Sigmoid colon (tissue), 7 donors: ENCODE data around the gene COPS4. TPM values are rescaled to one million over a fixed set of nuclear protein-coding genes. Genes with fewer than 3 reads are reported as not detected.
A peak's percentile ranks its signal among the peaks of the same experiment; 100 is the strongest.

ENCODE experiments used
- DNase-seq: peaks from one replicate; pipeline ENCODE4 v3.0.0-alpha.2; 2019
- H3K27ac ChIP-seq, 4 donors: fragments of 200-600 bp; sonication (generic); one replicate each; pipeline ENCODE4 v1.5.1; 2016 to 2019; ENCODE audit warnings: mild to moderate bottlenecking in 1 of 4
- H3K27me3 ChIP-seq, 3 donors: fragments of 200-600 bp; sonication (generic); one replicate each; pipeline ENCODE4 v1.5.1; 2019; ENCODE audit warnings: mild to moderate bottlenecking in 1 of 3
- H3K36me3 ChIP-seq, 4 donors: fragments of 200-600 bp; sonication (generic); one replicate each; pipeline ENCODE4 v1.5.1; 2016 to 2019
- H3K4me1 ChIP-seq, 4 donors: fragments of 200-600 bp; sonication (generic); one replicate each; pipeline ENCODE4 v1.5.1; 2017 to 2019
- H3K4me3 ChIP-seq, 4 donors: fragments of 200-600 bp; sonication (generic); one replicate each; pipeline ENCODE4 v1.5.1; 2017 to 2019; ENCODE audit warnings: mild to moderate bottlenecking in 2 of 4, moderate library complexity in 1 of 4
- H3K9me3 ChIP-seq, 4 donors: fragments of 200-600 bp in 3 of 4; sonication (generic) in 3 of 4; one replicate each; pipeline versions ENCODE4 v1.5.1 to v1.6.1; 2013 to 2019
- EP300 ChIP-seq, 4 donors: sonication (generic); formaldehyde crosslinking; IDR thresholded peaks; one replicate each; pipeline ENCODE4 v1.6.1; 2017; ENCODE audit warnings: antibody characterized with exemption in 4 of 4
- POLR2A ChIP-seq, 2 donors: fragments of 450-650 bp; IDR thresholded peaks; one replicate each; pipeline ENCODE4 v1.6.1; 2016; ENCODE audit warnings: antibody characterized with exemption in 2 of 2, mild to moderate bottlenecking in 2 of 2, moderate library complexity in 2 of 2
- POLR2AphosphoS5 ChIP-seq, 4 donors: sonication (generic); formaldehyde crosslinking; IDR thresholded peaks; one replicate each; pipeline ENCODE4 v1.6.1; 2017; ENCODE audit warnings: antibody characterized with exemption in 4 of 4
- WGBS, 2 donors: extraction: QIAGEN DNeasy Blood & Tissue Kit; methylation state at CpG; one replicate each; pipeline ENCODE4 v1.1.7; 2013; 5-methylcytosine and 5-hydroxymethylcytosine counted together
- intact Hi-C: fragments of 100-400 bp; cut with DNase I; formaldehyde crosslinking; loops from one replicate; pipeline ENCODE4 v1.15.1; 2023
- polyA plus RNA-seq, 3 donors: library from polyadenylated mRNA; stranded (reverse); fragments of 200-250 nt; gene quantifications; one replicate each; pipeline ENCODE4 v1.2.3, GENCODE V29; 2013
- total RNA-seq, 4 donors: library from RNA; depleted of rRNA; stranded (reverse); fragments of >200 nt; gene quantifications; one replicate each; pipeline ENCODE4 v1.1.0, GENCODE V29; 2016
- TF ChIP-seq, protein P1 (sequence below), 4 experiments: fragments of 450-650 bp in 3 of 4; fragments of 200-600 bp in 1 of 4; IDR thresholded peaks; one replicate each; pipeline ENCODE4 v1.5.1; 2016 to 2019; ENCODE audit warnings: antibody characterized with exemption in 4 of 4, mild to moderate bottlenecking in 3 of 4, moderate library complexity in 2 of 4
- donor health status: healthy with polysubstance abuse.
- donor health status: Bipolar disorder and iron deficiency.
- donor health status: healthy.

The COPS4 gene
- total and polyA plus RNA-seq, 7 donors = 28.9 to 64.6 (median 33.0) TPM

DNA sequence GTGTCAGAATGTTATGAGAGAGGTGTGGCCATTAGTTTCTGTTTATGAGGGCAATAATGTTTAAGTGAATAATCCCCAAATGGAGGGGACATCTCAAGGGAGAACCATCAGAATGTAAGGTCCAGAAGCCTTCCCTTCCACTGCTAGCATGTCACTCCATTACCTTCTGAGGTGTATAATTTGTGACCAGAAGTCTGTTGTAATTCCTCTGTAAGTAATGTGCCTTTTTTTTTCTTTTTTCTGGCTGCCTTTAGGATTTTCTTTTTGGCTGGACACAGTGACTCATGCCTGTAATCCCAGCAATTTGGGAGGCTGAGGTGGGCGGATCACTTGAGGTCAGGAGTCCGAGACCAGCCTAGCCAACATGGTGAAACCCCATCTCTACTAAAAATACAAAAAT lies 10.8 kb upstream of the COPS4 start:
- no peaks in the 10 kb centered on the region for H3K36me3 ChIP-seq
- H3K4me1 ChIP-seq = no peaks in the 10 kb centered on the region
- no peaks in the 10 kb centered on the region for H3K27me3 ChIP-seq
- H3K9me3 ChIP-seq = peaks cover 0 to 2% (median 0%) of the 10 kb centered on the region in 4 donors
- TF ChIP-seq, protein P1, sequence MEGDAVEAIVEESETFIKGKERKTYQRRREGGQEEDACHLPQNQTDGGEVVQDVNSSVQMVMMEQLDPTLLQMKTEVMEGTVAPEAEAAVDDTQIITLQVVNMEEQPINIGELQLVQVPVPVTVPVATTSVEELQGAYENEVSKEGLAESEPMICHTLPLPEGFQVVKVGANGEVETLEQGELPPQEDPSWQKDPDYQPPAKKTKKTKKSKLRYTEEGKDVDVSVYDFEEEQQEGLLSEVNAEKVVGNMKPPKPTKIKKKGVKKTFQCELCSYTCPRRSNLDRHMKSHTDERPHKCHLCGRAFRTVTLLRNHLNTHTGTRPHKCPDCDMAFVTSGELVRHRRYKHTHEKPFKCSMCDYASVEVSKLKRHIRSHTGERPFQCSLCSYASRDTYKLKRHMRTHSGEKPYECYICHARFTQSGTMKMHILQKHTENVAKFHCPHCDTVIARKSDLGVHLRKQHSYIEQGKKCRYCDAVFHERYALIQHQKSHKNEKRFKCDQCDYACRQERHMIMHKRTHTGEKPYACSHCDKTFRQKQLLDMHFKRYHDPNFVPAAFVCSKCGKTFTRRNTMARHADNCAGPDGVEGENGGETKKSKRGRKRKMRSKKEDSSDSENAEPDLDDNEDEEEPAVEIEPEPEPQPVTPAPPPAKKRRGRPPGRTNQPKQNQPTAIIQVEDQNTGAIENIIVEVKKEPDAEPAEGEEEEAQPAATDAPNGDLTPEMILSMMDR (IDR thresholded peaks at IDR 0.05) = no peak
- TF ChIP-seq POLR2A (IDR thresholded peaks at IDR 0.05) = no peak
- H3K27ac ChIP-seq = no peak overlapping the region
- 88 to 93% methylated on average over 2 of the region's 2 CpGs for WGBS, 2 donors
- no peak for DNase-seq
- intact Hi-C loops = no loop called here
- no peak overlapping the region for H3K4me3 ChIP-seq

DNA sequence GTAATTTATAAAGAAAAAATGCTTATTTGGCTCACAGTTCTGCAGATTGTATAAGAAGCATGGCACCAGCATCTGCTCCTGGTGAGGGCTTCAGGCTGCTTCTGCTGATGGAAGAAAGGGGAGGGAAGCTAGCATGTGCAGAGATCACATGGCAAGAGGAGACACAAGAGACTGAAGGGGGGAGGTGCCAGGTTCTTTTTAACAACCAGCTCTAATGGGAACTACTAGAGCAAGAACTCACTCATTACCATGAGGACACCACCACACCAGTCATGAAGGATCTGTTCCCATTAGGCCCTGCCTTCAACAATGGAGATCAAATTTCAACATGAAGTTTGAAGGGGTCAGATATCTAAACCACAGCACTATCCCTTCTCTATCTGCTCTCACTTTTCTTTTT lies 9.4 kb upstream of the COPS4 start:
- Histone ChIP-seq H3K4me1 (no peaks in the 10 kb centered on the region), H3K9me3 (peaks cover 0 to 2% (median 0%) of the 10 kb centered on the region in 4 donors), H3K36me3 (no peaks in the 10 kb centered on the region), H3K27ac (no peak overlapping the region), H3K4me3 (no peak overlapping the region), H3K27me3 (no peaks in the 10 kb centered on the region)
- intact Hi-C loops = no loop called here
- DNase-seq = no peak
- no peak for TF ChIP-seq EP300 (IDR thresholded peaks at IDR 0.05)
- TF ChIP-seq POLR2A (IDR thresholded peaks at IDR 0.05) = no peak
- no peak for TF ChIP-seq POLR2AphosphoS5 (IDR thresholded peaks at IDR 0.05)
- TF ChIP-seq, protein P1 (IDR thresholded peaks at IDR 0.05) = no peak

DNA sequence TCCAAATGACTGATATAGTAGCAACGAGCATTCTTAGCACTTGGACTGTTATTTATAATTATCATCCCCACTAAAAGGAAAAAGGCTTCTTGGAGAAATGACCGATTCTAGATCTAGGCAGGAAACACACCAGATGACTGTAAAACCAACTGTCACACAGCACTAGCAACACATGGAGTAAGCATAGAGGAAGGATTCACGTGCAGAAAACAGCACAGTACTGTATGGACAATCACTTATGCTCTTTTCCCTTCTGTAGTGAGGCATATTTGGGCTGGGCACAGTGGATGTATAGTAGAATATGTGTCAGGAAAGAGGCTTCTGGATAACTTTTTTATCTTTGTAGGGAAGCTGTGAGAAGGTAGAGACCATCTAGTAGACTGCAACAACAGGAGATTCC lies 6.0 kb upstream of the COPS4 start:
- WGBS, 2 donors = 53 to 57% methylated on average over 3 of the region's 3 CpGs
- H3K36me3 ChIP-seq = no peaks in the 10 kb centered on the region
- H3K4me1 ChIP-seq = no peaks in the 10 kb centered on the region
- TF ChIP-seq POLR2AphosphoS5 (IDR thresholded peaks at IDR 0.05) (no peak), EP300 (IDR thresholded peaks at IDR 0.05) (no peak), POLR2A (IDR thresholded peaks at IDR 0.05) (no peak)
- TF ChIP-seq, protein P1 (IDR thresholded peaks at IDR 0.05) = no peak
- no peak overlapping the region for H3K4me3 ChIP-seq
- peaks cover 0 to 2% (median 0%) of the 10 kb centered on the region in 4 donors for H3K9me3 ChIP-seq
- no peak for DNase-seq
- no peaks in the 10 kb centered on the region for H3K27me3 ChIP-seq
- H3K27ac ChIP-seq = no peak overlapping the region
- intact Hi-C loops = no loop called here

DNA sequence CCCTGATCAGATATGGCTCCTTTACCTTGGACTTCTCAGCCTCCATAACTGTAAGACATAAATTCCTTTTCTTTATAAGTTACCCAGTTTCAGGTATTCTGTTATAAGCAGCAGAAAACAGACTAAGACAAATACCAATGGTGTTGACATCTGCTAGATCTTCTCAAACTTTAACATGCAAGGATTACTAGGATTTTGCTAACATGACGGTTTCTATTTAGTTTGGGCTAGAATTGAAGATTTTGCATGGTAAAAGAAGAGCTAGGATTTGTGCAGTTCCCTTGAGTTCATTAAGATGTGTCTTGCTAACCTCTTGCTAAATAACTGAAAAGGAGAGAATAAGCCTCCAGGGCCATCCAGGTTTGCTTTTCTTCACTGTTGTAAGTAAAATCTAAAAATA lies 5.3 kb upstream of the COPS4 start:
- intact Hi-C loops = loop anchor here (10.0 kb wide), 2 partner anchors 235 to 255 kb away; partner anchors contain the start of genes COQ2 and SCD5
- H3K27me3 ChIP-seq = no peaks in the 10 kb centered on the region
- 90 to 91% methylated on average over 1 of the region's 1 CpG for WGBS, 2 donors
- TF ChIP-seq POLR2A (IDR thresholded peaks at IDR 0.05) (no peak), EP300 (IDR thresholded peaks at IDR 0.05) (no peak), POLR2AphosphoS5 (IDR thresholded peaks at IDR 0.05) (no peak)
- TF ChIP-seq, protein P1 (IDR thresholded peaks at IDR 0.05) = no peak
- DNase-seq = no peak
- H3K4me3 ChIP-seq = no peak overlapping the region
- no peak overlapping the region for H3K27ac ChIP-seq
- no peaks in the 10 kb centered on the region for H3K36me3 ChIP-seq
- H3K9me3 ChIP-seq = peaks cover 0 to 1% (median 0%) of the 10 kb centered on the region in 4 donors
- H3K4me1 ChIP-seq = no peaks in the 10 kb centered on the region

DNA sequence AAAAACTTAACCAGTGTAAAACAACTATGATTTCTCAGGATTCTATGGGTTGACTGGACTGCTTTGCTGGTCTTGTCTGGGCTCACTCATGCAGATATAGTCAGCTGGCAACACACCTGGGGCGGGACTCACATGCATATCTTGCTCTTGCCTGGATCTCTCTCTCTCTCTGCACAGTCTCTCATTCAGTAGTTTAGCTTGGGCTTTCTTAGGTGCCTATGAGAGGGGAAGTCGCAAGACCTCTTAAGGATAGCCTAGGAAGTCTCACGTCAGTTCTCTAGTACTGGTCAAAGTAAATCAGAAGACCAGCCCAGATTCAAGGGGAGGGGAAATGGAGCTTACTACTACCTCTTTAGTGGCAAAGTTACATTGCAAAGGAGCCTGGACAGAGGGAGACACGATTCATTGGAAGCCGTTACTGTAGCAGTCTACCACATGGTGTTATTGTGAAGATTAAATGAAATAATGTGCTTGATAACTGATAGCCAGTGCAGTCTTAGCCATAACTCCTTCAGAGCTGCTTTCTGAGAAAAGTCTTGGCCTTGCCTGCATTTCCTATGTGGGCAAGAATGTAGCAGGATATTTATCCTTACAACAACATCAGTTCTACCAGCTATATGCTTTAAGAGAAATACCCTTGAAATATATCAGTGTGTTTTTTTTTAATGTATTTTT lies 2.1 kb downstream of the COPS4 start:
- WGBS, 2 donors = 77 to 82% methylated on average over 5 of the region's 5 CpGs
- Histone ChIP-seq H3K27ac (peak overlapping the region in 1 of 4 donors; percentile 11), H3K4me3 (no peak overlapping the region), H3K9me3 (no peaks in the 10 kb centered on the region), H3K4me1 (peaks cover 0 to 29% (median 20%) of the 10 kb centered on the region in 4 donors), H3K27me3 (no peaks in the 10 kb centered on the region), H3K36me3 (no peaks in the 10 kb centered on the region)
- intact Hi-C loops = loop anchor here (5.0 to 10.0 kb wide), 4 partner anchors 35 to 248 kb away; partner anchors contain the start of genes COQ2, SCD5 and THAP9
- no peak for TF ChIP-seq EP300 (IDR thresholded peaks at IDR 0.05)
- TF ChIP-seq POLR2A (IDR thresholded peaks at IDR 0.05) = no peak
- TF ChIP-seq, protein P1 (IDR thresholded peaks at IDR 0.05) = no peak
- TF ChIP-seq POLR2AphosphoS5 (IDR thresholded peaks at IDR 0.05) = no peak
- no peak for DNase-seq
